KMS-11 (cell line): Measurements from ENCODE around the gene SNX30.

Experiments
- H2AFZ ChIP-seq: fragments of 200-600 bp; sonication (generic); 2 replicates; pipeline ENCODE4 v1.6.1; 2016; ENCODE audit warnings: antibody characterized with exemption, mixed run types, low read depth
- H3K27ac ChIP-seq: fragments of 200-600 bp; sonication (generic); 2 replicates; pipeline ENCODE4 v1.6.1; 2016; ENCODE audit warnings: mild to moderate bottlenecking, mixed run types
- H3K27me3 ChIP-seq: fragments of 200-600 bp; sonication (generic); 2 replicates; pipeline ENCODE4 v1.6.1; 2017; ENCODE audit warnings: mild to moderate bottlenecking, low read depth, mixed run types, moderate library complexity; ENCODE audit not compliant: insufficient read depth
- H3K36me3 ChIP-seq: fragments of 200-600 bp; sonication (generic); 2 replicates; pipeline ENCODE4 v1.6.1; 2017; ENCODE audit warnings: mild to moderate bottlenecking, mixed run types; ENCODE audit not compliant: insufficient read depth
- H3K4me1 ChIP-seq: fragments of 200-600 bp; sonication (generic); 2 replicates; pipeline ENCODE4 v1.6.1; 2016; ENCODE audit warnings: mild to moderate bottlenecking, low read depth, mixed run types; ENCODE audit not compliant: poor library complexity, severe bottlenecking
- H3K4me2 ChIP-seq: fragments of 200-600 bp; sonication (generic); 2 replicates; pipeline ENCODE4 v1.7.0; 2016; ENCODE audit warnings: mild to moderate bottlenecking, mixed run types
- H3K4me3 ChIP-seq: fragments of 200-600 bp; sonication (generic); IDR thresholded peaks from 2 replicates; pipeline ENCODE4 v1.6.1; 2017; ENCODE audit warnings: low read depth, low read length, mixed read lengths; ENCODE audit not compliant: insufficient read depth
- H3K79me2 ChIP-seq: fragments of 200-600 bp; sonication (generic); 2 replicates; pipeline ENCODE4 v1.6.1; 2016; ENCODE audit warnings: low read depth, mixed run types; ENCODE audit not compliant: insufficient read depth
- H3K9ac ChIP-seq: fragments of 200-600 bp; sonication (generic); 2 replicates; pipeline ENCODE4 v1.6.1; 2016; ENCODE audit warnings: mild to moderate bottlenecking, mixed run types
- H4K20me1 ChIP-seq: fragments of 200-600 bp; sonication (generic); 2 replicates; pipeline ENCODE4 v1.6.1; 2016; ENCODE audit warnings: mild to moderate bottlenecking, mixed run types; ENCODE audit not compliant: insufficient read depth
- TF ChIP-seq, protein P1 (sequence below): fragments of 200-600 bp; sonication (generic); conservative IDR thresholded peaks from 2 replicates; pipeline ENCODE4 v1.6.1; 2017; ENCODE audit warnings: low read depth, mild to moderate bottlenecking, antibody characterized with exemption, low read length, moderate library complexity, mixed read lengths

The SNX30 gene

GRCh38 chr9:112750016-112750763, at the start of gene SNX30:
Gene SNX30 (plus strand): TSS chr9:112750760. CDS start chr9:112751002, 242 bp downstream.
- Histone ChIP-seq H3K4me2 (peak within 1 kb of the TSS; percentile 72), H2AFZ (peak within 1 kb of the TSS; percentile 100), H3K9ac (peak within 1 kb of the TSS; percentile 82), H3K27ac (peak within 1 kb of the TSS; percentile 51), H4K20me1 (no peaks in the 10 kb centered on the region), H3K4me1 (peaks cover 23% of the 10 kb centered on the region), H3K36me3 (no peaks in the 10 kb centered on the region), H3K79me2 (no peaks in the 10 kb centered on the region), H3K4me3 (no peak within 1 kb of the TSS), H3K27me3 (no peaks in the 10 kb centered on the region)
- TF ChIP-seq, protein P1, sequence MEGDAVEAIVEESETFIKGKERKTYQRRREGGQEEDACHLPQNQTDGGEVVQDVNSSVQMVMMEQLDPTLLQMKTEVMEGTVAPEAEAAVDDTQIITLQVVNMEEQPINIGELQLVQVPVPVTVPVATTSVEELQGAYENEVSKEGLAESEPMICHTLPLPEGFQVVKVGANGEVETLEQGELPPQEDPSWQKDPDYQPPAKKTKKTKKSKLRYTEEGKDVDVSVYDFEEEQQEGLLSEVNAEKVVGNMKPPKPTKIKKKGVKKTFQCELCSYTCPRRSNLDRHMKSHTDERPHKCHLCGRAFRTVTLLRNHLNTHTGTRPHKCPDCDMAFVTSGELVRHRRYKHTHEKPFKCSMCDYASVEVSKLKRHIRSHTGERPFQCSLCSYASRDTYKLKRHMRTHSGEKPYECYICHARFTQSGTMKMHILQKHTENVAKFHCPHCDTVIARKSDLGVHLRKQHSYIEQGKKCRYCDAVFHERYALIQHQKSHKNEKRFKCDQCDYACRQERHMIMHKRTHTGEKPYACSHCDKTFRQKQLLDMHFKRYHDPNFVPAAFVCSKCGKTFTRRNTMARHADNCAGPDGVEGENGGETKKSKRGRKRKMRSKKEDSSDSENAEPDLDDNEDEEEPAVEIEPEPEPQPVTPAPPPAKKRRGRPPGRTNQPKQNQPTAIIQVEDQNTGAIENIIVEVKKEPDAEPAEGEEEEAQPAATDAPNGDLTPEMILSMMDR, result no peak

- Histone ChIP-seq H4K20me1 (no peaks in the 10 kb centered on the region; the same call in 1 of the 2 replicates), H3K79me2 (peaks cover 5% of the 10 kb centered on the region; the same call in 1 of the 2 replicates)
Observed at GRCh38 chr9:112703304-112703703, 47.3 kb upstream of the SNX30 start.

DNA sequence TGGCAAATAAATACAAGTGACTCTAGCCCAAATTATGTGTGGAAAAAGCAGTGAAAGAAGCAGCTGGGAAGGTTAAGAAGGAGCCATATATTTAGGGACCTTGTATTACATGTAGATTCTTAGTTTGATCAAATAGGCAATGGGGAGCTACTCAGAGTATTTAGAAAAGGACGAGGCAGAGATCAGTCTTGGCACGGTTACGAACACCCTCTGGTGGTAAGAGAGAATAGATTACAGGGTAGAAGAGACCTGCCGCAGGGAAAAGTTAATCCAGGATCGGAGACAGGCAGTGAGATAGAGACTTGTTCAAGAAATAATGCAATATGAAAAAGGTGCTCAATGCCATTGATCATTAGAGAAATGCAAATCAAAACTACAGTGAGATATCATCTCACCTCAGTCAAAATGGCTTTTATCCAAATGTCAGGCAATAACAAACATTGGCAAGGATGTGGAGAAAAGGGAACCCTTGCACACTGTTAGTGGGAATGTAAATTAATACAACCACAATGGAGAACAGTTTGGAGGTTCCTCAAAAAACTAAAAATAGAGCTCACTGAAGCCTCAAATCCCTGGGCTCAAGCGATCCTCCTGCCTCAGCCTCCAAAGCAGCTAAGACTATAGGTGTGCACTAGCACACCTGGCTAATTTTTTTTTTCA, 44.7 kb upstream of the SNX30 start:
- peaks cover 5% of the 10 kb centered on the region for H3K4me1 ChIP-seq
- no peaks in the 10 kb centered on the region for H3K36me3 ChIP-seq
- H2AFZ ChIP-seq, result no peak overlapping the region
- H3K9ac ChIP-seq, result no peak overlapping the region
- TF ChIP-seq, protein P1, result no peak
- no peaks in the 10 kb centered on the region; the same call in none of the 2 replicates for H4K20me1 ChIP-seq
- peaks cover 8% of the 10 kb centered on the region for H3K79me2 ChIP-seq
- H3K4me3 ChIP-seq, result no peak overlapping the region
- H3K27me3 ChIP-seq, result no peaks in the 10 kb centered on the region
- H3K27ac ChIP-seq, result no peak overlapping the region
- H3K4me2 ChIP-seq, result no peak overlapping the region

More at GRCh38 chr9:112703304-112703703, 47.3 kb upstream of the SNX30 start:
- Histone ChIP-seq H3K27me3 (no peaks in the 10 kb centered on the region), H3K36me3 (no peaks in the 10 kb centered on the region), H3K4me2 (no peak overlapping the region), H3K27ac (no peak overlapping the region), H3K4me3 (no peak overlapping the region), H3K9ac (no peak overlapping the region), H2AFZ (no peak overlapping the region), H3K4me1 (peaks cover 31% of the 10 kb centered on the region)
- TF ChIP-seq, protein P1, result no peak

GRCh38 chr9:112711050-112711689, 39.4 kb upstream of the SNX30 start:
- H3K4me3 ChIP-seq, result no peak overlapping the region
- H3K27ac ChIP-seq, result no peak overlapping the region
- H3K9ac ChIP-seq, result no peak overlapping the region
- no peak overlapping the region for H3K4me2 ChIP-seq
- H3K36me3 ChIP-seq, result peaks cover 5% of the 10 kb centered on the region; the same call in 1 of the 2 replicates
- no peaks in the 10 kb centered on the region for H3K27me3 ChIP-seq
- TF ChIP-seq, protein P1, result no peak
- H3K79me2 ChIP-seq, result peaks cover 43% of the 10 kb centered on the region
- no peaks in the 10 kb centered on the region for H3K4me1 ChIP-seq
- no peak overlapping the region for H2AFZ ChIP-seq
- H4K20me1 ChIP-seq, result no peaks in the 10 kb centered on the region; the same call in 1 of the 2 replicates
